ENCODE results near the gene MEPCE.

Gene MEPCE

GRCh38 chr7:100387695-100388094, 41.9 kb upstream of the MEPCE start:
- CTCF ChIA-PET, result interaction anchor here (1.4 to 2.4 kb wide), 2 partner anchors 12 to 20 kb away, joined by 4 to 10 read pairs; no protein-coding TSS in a partner anchor
- no peak for TF ChIP-seq CTCF (IDR thresholded peaks at IDR 0.05; ENCODE audit: insufficient read depth, low read length, missing control alignments)
- POLR2A ChIA-PET, result no interaction called here
- no peak overlapping the region for H3K4me3 ChIP-seq (ENCODE audit: low read depth, low read length)
- DNase-seq (ENCODE audit: low read depth, low spot score), result no peak

GRCh38 chr7:100389437-100390088, 40.1 kb upstream of the MEPCE start:
- no peak for TF ChIP-seq CTCF (IDR thresholded peaks at IDR 0.05; ENCODE audit: insufficient read depth, low read length, missing control alignments)
- ChIA-PET POLR2A (no interaction called here), CTCF (interaction anchor here (2.6 kb wide), 1 partner anchor 18 kb away, joined by 13 read pairs; no protein-coding TSS in a partner anchor)
- no peak overlapping the region for H3K4me3 ChIP-seq (ENCODE audit: low read depth, low read length)
- DNase-seq (ENCODE audit: low read depth, low spot score), result no peak

- H3K4me3 ChIP-seq (ENCODE audit: low read depth, low read length), result no peak overlapping the region
- CTCF ChIA-PET, result interaction anchor here (1.2 to 2.6 kb wide), 2 partner anchors 17 to 26 kb away, joined by 3 to 13 read pairs; no protein-coding TSS in a partner anchor
- no peak for DNase-seq (ENCODE audit: low read depth, low spot score)
- POLR2A ChIA-PET, result interaction anchor here (0.5 kb wide), 1 partner anchor 20 kb away, joined by 4 read pairs; no protein-coding TSS in a partner anchor
- TF ChIP-seq CTCF (IDR thresholded peaks at IDR 0.05; ENCODE audit: insufficient read depth, low read length, missing control alignments), result no peak
These were observed 39.2 kb upstream of the MEPCE start for GRCh38 chr7:100390286-100391009.

GRCh38 chr7:100393233-100393905, 36.3 kb upstream of the MEPCE start:
- no peak for TF ChIP-seq CTCF (IDR thresholded peaks at IDR 0.05; ENCODE audit: insufficient read depth, low read length, missing control alignments)
- H3K4me3 ChIP-seq (ENCODE audit: low read depth, low read length), result no peak overlapping the region
- CTCF ChIA-PET, result interaction anchor here (1.2 to 2.1 kb wide), 2 partner anchors 14 to 18 kb away, joined by 4 to 25 read pairs; no protein-coding TSS in a partner anchor
- DNase-seq (ENCODE audit: low read depth, low spot score), result no peak
- POLR2A ChIA-PET, result no interaction called here

GRCh38 chr7:100394077-100394476, 35.6 kb upstream of the MEPCE start:
- TF ChIP-seq CTCF (IDR thresholded peaks at IDR 0.05; ENCODE audit: insufficient read depth, low read length, missing control alignments), result no peak
- ChIA-PET CTCF (interaction anchor here (1.2 to 2.1 kb wide), 2 partner anchors 14 to 18 kb away, joined by 4 to 25 read pairs; no protein-coding TSS in a partner anchor), POLR2A (no interaction called here)
- DNase-seq (ENCODE audit: low read depth, low spot score), result no peak
- no peak overlapping the region for H3K4me3 ChIP-seq (ENCODE audit: low read depth, low read length)

Data from AG04449 (cell line).